Adipocyte (in vitro differentiated cells): ENCODE data around the gene SLCO4A1.

ENCODE experiments used
- DNase-seq: peaks from one replicate; pipeline ENCODE4 v3.0.0-alpha.2; 2015; ENCODE audit warnings: low read depth
- H3K27me3 ChIP-seq: replicated peaks from 2 replicates; pipeline ENCODE4 v1.7.0; 2013; ENCODE audit warnings: mild to moderate bottlenecking, low read length, moderate library complexity; ENCODE audit not compliant: control insufficient read depth, insufficient read depth
- H3K36me3 ChIP-seq: 2 replicates; pipeline ENCODE4 v1.7.0; 2013; ENCODE audit warnings: low read length, mild to moderate bottlenecking, moderate library complexity; ENCODE audit not compliant: control insufficient read depth, insufficient read depth, severe bottlenecking
- H3K4me1 ChIP-seq: 2 replicates; pipeline ENCODE4 v1.7.0; 2013; ENCODE audit warnings: mild to moderate bottlenecking, low read length, moderate library complexity; ENCODE audit not compliant: control insufficient read depth, insufficient read depth
- H3K4me3 ChIP-seq: 2 replicates; pipeline ENCODE4 v1.7.0; 2013; ENCODE audit warnings: mild to moderate bottlenecking, low read length, moderate library complexity
- H3K9ac ChIP-seq: 2 replicates; pipeline ENCODE4 v1.7.0; 2013; ENCODE audit warnings: mild to moderate bottlenecking, low read length, moderate library complexity
- H3K9me3 ChIP-seq: 2 replicates; pipeline ENCODE4 v1.7.0; 2013; ENCODE audit warnings: mild to moderate bottlenecking, low read length, moderate library complexity; ENCODE audit not compliant: control insufficient read depth

Gene SLCO4A1

DNA sequence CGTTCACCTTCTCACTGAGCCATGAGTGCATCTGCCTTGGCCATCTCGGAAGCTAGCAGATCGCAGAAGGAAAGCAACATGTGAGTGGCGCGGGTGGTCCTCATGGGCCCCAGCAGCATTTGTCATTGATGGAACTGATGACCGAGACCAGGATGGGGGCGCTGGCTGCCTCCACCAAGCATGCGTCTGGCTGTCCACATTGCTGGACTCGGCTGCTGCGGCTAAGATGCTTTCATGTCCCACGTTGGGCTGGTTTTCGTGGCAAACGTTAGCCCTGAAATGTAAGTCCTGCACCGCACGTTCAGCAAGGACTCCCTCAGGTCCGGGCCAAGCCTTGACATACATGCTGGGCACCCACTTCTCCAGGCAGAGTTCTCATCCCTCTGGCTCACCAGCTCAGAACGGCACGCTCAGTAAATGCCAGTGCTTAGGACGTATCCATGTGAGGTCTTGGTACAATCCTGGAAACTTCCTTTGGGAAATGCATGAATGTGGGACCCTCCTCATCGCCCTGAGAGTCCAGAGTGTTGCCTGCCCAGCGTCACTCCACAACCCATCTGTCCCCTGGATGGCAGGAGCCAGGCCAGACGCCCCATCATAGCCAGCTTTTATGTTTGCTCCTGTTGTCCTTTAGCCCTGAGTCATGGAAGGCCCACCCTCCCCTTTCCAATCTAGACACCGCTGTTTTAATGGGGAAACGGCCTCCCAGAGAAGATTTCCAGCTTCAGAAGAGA is 8.4 kb downstream of the SLCO4A1 start:
- no peaks in the 10 kb centered on the region for H3K27me3 ChIP-seq
- H3K9me3 ChIP-seq, result no peaks in the 10 kb centered on the region
- H3K36me3 ChIP-seq, result no peaks in the 10 kb centered on the region
- H3K4me1 ChIP-seq, result peaks cover 25% of the 10 kb centered on the region
- no peak overlapping the region for H3K9ac ChIP-seq
- no peak for DNase-seq
- H3K4me3 ChIP-seq, result no peak overlapping the region

- no peak overlapping the region for H3K9ac ChIP-seq
- H3K36me3 ChIP-seq, result no peaks in the 10 kb centered on the region
- no peaks in the 10 kb centered on the region for H3K27me3 ChIP-seq
- H3K4me1 ChIP-seq, result peaks cover 25% of the 10 kb centered on the region
- no peaks in the 10 kb centered on the region for H3K9me3 ChIP-seq
- DNase-seq, result no peak
- H3K4me3 ChIP-seq, result no peak overlapping the region
Measured at GRCh38 chr20:62651285-62652021, 9.2 kb downstream of the SLCO4A1 start.

DNA sequence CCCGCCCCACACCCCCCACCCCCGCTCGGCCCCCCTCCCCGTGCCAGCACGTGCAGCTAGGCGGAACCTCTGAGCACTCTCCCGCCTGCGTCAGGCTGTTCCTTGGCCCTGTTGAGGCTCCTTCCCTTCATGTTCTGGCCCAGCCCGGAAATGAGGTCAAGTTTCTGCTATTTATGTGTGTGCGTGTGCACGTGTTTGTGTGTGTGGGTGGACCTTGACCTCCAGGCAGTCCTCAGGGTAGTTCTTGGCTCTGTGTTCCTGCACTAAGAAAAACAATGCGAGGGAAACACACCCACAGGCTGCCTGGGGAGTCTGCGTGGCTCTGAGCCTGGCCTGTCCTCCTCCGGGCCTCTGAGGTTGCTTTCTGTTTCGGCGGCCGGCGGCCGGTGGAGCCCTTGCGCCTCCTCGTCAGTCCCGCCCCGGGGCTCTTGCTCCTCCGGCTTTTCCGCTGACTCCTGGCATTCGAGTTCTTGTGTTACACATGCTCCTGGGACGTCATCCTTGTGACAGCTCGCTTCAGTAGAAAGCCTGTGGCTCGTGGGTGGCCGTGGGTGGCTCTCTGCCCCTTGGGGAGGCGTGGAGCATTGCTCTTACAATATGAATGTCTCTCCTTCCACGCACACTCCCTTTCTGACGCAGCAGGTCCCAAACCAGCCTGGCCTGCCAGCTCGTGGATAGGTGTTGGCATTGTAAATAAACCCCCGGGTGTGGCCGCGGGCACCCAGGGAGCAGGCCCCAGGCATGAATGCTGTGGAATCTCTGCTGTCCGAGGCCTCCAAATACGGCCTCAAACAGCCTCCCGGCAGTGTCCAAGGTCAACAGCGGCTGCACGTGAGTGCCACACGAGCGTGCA is 10.0 kb downstream of the SLCO4A1 start:
- H3K4me1 ChIP-seq, result peaks cover 24% of the 10 kb centered on the region
- H3K4me3 ChIP-seq, result peak overlapping the region; percentile 75
- H3K27me3 ChIP-seq, result no peaks in the 10 kb centered on the region
- H3K36me3 ChIP-seq, result no peaks in the 10 kb centered on the region
- peak overlapping the region; percentile 81 for H3K9ac ChIP-seq
- peak; percentile 97 for DNase-seq
- H3K9me3 ChIP-seq, result no peaks in the 10 kb centered on the region

DNA sequence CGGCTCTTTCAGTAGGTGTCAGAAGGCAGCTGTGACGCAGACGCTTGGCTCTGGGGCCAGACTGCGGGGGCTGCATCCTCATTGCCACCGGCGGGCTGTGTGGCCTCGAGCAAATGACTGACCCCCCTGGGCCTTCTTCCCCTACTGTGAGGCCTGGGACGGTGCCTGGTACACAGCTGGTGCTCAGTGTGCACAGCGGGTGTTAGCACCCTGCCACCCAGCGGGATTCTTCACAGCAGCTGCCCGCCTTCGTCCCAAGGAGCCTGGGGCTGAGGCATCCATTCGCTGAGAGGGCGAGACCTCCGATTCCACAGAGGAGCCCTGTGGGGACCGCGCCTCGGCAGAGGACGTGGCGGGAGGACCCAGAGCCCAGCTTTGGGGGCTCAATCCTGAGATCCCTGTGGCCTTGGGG is 10.6 kb downstream of the SLCO4A1 start:
- Histone ChIP-seq H3K4me3 (peak overlapping the region; percentile 75), H3K36me3 (no peaks in the 10 kb centered on the region), H3K27me3 (no peaks in the 10 kb centered on the region), H3K9ac (peak overlapping the region; percentile 81), H3K4me1 (peaks cover 18% of the 10 kb centered on the region), H3K9me3 (no peaks in the 10 kb centered on the region)
- no peak for DNase-seq

GRCh38 chr20:62653373-62653772 is 11.1 kb downstream of the SLCO4A1 start:
- no peaks in the 10 kb centered on the region for H3K27me3 ChIP-seq
- H3K9ac ChIP-seq, result peak overlapping the region; percentile 81
- DNase-seq, result no peak
- peaks cover 13% of the 10 kb centered on the region for H3K4me1 ChIP-seq
- H3K4me3 ChIP-seq, result no peak overlapping the region
- no peaks in the 10 kb centered on the region for H3K36me3 ChIP-seq
- no peaks in the 10 kb centered on the region for H3K9me3 ChIP-seq

DNA sequence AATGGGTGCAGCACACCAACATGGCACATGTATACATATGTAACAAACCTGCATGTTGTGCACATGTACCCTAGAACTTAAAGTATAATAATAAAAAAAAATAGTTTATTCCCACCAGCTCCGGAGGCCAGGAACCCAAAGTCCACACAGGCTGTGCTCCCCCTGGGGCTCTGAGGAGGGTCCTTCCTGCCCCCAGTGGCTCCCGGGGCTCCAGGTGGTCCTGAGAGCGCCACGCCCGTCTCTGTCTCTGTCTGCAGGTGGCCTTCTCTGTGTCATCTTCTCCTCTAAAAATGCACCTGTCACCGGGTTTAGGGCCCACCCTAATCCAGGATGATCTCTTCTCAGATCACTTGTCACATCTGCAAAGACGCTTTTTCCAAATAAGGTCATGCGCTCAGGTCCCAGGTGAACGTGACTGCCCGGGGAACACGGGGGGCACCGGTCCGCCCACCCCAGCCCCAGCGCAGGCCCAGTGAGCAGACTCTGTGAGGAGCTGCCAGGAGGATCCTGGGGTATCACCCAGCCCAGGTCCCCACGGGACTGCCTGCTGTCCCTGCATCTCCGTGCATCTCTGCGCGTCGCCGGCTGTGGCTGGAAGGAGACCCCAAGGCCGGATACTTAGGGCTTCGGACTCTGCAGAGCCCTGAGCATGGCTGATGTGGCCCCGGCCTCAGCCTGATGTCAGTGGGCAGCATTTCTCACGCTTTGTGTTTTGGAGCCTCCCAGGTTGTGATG is 11.8 kb downstream of the SLCO4A1 start:
- no peak for DNase-seq
- no peaks in the 10 kb centered on the region for H3K36me3 ChIP-seq
- no peak overlapping the region for H3K9ac ChIP-seq
- H3K4me1 ChIP-seq, result peaks cover 12% of the 10 kb centered on the region
- H3K4me3 ChIP-seq, result no peak overlapping the region
- H3K27me3 ChIP-seq, result no peaks in the 10 kb centered on the region
- no peaks in the 10 kb centered on the region for H3K9me3 ChIP-seq

DNA sequence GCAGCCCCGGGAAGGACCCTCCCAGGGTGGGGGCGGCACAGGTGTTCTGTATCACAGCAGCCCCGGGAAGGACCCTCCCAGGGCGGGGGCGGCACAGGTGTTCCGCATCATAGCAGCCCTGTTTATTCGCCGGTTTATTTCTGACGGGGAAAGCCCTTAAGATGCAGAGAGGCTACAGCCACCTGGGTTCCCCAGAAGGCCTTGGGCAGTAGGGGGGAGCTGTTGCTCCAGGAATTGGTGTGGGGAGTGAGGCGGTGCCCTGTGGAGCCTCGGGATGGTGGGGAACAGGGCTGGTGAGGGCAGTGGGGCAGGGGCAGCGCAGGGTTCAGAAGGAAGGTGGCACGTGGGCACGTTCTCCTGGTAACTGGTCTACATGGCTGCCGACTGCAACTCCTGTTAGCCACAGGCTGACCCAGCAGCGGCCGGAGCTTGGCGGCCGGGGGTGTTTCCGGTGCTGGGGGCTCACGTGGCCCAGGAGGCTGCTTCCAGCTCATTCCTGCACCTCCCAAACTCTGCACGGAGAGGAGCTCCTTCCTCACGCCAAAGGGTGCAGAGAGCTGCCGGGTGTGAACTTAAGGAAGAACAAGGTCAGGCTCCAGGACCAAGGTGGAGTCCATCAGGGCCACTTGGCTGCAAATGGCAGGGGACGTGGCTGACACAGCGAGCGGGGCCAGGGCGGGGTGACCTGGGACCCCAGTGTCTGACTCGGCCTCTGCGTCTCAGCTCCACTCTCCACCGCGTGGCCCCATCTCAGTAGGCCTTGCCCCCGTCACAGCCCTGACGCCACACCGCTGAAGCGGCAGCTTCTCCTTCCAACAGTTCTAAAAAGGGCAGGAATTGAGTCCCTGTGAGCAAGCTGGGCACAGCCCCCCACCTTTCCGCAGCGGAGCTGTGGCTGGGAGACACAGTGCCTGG is 13.2 kb downstream of the SLCO4A1 start:
- H3K4me1 ChIP-seq, result peaks cover 12% of the 10 kb centered on the region
- no peak overlapping the region for H3K9ac ChIP-seq
- H3K4me3 ChIP-seq, result no peak overlapping the region
- H3K27me3 ChIP-seq, result no peaks in the 10 kb centered on the region
- H3K9me3 ChIP-seq, result no peaks in the 10 kb centered on the region
- DNase-seq, result no peak
- no peaks in the 10 kb centered on the region for H3K36me3 ChIP-seq

- DNase-seq, result no peak
- Histone ChIP-seq H3K9ac (no peak overlapping the region), H3K9me3 (no peaks in the 10 kb centered on the region), H3K4me3 (no peak overlapping the region), H3K27me3 (no peaks in the 10 kb centered on the region), H3K4me1 (peaks cover 14% of the 10 kb centered on the region), H3K36me3 (no peaks in the 10 kb centered on the region)
Measured at GRCh38 chr20:62656197-62656918, 14.1 kb downstream of the SLCO4A1 start.

GRCh38 chr20:62656919-62657588 is 14.8 kb downstream of the SLCO4A1 start:
- H3K36me3 ChIP-seq, result no peaks in the 10 kb centered on the region
- no peak overlapping the region for H3K9ac ChIP-seq
- H3K4me3 ChIP-seq, result no peak overlapping the region
- H3K27me3 ChIP-seq, result no peaks in the 10 kb centered on the region
- no peaks in the 10 kb centered on the region for H3K9me3 ChIP-seq
- no peak for DNase-seq
- peaks cover 17% of the 10 kb centered on the region for H3K4me1 ChIP-seq
